Measurements from ENCODE around the gene FCGR1A.
"Not testable (repeated sequence)": the region's sequence is repeated elsewhere in the genome, so short reads cannot be mapped to it uniquely, and the experiment has no call there.

- TF ChIP-seq CTCF, POLR2A (IDR thresholded peaks at IDR 0.05): not testable (repeated sequence)
Measured at GRCh38 chr1:149775510-149776147, 6.9 kb upstream of the FCGR1A start.
